HG03521 (cell line): ENCODE results near the gene WIPF3.
"Not testable (repeated sequence)": the region's sequence is repeated elsewhere in the genome, so short reads cannot be mapped to it uniquely, and the experiment has no call there.

Source experiments
- ATAC-seq: cut with Tn5 transposase; IDR thresholded peaks from one replicate; pipeline ENCODE4 v1.9.1; 2021; ENCODE audit warnings: mild to moderate bottlenecking, moderate library complexity; ENCODE audit not compliant: unreplicated experiment

Gene WIPF3

DNA sequence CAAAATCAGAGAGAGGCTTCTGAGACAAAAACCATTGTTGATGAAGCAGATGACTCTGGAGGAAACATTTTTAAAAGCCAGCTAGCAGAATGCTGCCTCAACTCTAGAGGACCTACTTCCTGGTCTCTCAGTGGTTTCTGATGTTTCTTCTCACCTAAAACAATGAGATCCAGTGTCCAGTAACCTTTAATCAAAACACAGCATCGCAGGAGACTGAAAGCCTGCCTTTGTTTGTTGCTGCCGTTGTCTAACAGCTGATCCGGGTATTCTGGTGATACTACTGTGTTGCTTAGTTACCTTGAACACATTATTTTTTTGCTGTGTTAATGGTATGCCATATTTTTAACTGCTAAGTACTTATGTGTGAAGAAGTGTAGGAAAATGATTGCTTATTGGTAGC, 70.9 kb downstream of the WIPF3 start:
- no peak for ATAC-seq

DNA sequence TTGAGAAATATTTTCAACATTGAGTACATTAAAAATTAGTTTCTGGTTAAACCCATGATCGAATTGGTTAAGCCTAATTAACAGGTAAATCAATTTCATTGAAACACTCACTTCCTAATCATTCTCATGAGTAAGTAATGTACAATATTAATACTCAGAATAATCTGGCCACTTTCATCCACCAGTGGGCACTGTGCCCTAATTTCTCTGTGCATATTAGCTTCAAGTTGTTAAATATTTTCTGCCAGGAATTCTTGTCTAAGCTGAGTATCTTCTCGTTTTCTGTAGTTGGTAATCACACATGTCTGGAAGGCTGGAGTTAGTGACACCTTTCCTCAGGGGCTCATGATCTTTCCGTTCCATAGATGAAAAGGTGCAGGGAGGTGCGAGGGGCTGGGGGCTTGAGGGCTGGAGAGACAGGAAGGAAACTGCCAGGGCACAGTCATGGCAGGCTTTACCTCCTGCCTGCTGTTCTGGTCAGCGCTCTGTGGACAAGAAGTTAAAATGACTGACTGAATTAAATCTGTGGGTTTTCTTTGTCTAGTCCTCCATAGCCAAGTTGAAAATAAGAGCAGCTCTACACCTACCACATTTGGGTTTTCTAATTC, 71.9 kb downstream of the WIPF3 start:
- no peak for ATAC-seq

DNA sequence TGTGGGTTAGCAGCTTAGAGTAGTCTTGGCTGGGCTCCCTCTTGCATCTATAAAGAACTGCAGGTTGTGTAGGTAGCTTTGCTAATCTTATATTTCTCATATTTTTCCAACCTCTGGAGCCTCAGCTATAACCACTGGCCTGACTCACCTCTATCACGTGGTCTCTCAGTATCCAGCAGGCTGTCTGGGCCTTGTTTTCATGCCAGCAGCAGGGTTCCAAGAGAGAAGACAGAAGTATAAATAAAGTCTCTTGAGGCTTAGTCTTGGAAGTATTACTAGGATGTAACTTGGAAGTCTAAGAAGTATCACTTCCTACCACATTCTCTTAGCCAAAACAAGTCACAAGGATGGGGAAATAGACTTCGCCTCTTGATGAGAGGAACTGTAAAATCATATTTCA, 73.3 kb downstream of the WIPF3 start:
- no peak for ATAC-seq

DNA sequence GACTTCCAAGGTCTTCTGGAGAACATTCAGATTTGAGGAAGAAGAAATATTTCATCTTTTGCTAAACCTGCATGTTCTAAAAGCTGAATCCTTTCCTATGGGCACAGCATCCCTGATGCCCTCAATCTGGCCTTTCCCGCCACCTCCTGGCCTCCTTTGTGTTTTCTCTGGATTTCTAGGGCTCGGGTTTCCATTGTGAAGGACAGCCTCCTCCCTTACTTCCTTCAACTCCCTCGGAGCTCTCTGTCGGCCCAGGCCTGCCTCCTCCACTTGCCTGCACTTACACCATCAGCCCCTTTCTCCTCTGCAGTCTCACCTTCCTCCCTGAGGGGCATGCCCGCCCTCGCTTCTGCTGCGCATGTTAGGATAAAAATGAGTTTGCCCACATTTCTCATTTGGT, 75.4 kb downstream of the WIPF3 start:
- no peak for ATAC-seq

DNA sequence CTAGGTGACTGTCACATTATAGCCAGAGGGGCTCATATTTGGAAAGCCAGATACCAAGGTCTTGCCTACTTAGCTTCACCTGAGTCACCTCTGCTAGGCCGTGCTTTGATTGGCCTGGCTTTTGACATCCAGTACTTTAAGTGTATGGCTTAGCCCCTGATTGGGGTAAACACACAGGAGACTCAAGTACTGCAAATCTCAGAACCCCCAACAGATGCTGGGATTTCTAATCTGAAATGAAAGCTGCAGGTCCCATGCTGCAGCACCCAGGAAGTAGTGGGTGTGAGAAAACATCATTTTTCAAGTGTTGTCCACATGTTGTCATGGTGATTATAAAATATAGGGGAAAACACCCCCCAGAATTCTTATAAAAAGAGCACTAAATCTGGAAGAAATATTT, 76.2 kb downstream of the WIPF3 start:
- no peak for ATAC-seq

DNA sequence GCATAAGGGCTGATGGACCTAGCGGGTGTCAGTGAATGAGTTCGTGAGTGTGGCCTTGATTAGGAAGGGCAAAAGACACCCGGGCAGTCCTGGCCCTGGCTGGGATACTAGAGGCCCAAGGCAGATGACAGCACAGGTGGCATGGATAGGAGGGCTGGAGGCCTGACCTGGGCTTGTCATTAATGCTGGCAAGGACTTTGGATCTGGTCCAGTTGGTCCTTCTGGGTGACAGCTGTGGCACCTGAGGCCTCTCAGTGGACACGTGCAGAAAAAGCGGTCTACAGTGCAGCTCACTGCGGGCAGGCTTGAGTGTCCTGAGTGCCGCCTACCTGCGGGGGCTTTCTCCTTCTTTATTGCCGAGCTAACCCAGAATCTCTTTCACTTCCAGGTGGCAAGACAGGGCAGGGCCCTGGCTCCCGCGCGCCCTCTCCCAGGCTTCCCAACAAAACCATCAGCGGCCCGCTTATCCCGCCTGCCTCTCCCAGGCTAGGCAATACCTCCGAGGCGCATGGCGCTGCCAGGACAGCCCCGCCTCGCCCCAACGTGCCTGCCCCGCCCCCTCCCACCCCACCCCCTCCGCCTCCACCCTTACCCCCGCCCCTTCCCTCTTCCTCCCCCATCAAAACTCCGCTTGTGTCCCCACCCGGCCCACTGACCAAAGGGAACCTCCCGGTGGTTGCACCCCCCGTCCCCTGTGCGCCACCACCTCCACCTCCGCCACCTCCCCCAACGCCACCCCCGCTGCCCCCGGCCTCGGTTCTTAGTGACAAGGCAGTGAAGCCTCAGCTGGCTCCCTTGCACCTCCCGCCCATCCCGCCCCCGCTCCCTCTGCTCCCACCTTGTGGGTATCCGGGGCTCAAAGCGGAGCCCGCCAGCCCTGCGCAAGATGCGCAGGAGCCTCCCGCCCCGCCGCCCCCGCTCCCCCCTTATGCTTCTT, 77.4 kb downstream of the WIPF3 start:
- ATAC-seq: no peak

DNA sequence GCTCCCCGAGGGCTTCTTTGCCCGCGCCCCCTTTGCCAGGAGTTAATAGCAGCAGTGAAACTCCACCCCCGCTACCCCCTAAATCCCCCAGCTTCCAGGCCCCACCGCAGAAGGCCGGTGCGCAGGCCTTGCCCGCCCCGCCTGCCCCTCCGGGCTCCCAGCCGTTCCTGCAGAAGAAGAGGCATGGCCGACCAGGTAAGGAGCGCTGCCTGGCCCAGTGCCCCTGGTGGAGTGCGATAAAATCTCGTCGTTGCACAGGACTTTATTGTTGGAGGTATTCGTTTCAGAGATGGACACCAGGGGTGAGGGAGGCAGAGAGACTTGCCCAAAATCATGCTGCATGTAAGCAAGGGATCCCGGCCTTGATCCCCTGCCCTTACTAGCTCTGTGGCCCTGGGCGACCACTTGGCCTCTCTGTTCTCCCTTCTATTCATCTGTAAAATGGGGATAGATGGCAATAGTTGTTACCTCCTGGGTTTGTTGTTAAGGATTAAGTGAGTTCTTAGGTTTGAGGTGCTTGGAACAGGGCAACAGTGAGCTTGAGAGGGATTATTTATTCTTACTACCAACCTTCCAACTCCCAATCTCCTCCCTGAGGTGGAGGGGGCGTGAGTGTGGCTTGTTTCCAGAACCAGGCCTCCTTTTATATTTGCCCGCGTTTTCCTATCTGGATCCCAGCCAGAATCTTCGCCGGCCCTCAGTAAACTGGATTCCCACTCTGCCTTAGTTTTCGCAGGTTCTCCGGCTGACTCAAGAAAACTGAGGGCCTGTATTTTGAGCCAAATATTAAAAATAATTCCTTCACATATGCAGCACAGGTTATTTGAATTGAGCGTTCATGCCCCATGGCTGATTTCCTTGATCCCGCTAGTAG, 78.3 kb downstream of the WIPF3 start:
- no peak for ATAC-seq

- no peak for ATAC-seq
Measured at GRCh38 chr7:29885626-29886025, 79.3 kb downstream of the WIPF3 start.

- no peak for ATAC-seq
Measured at GRCh38 chr7:29886827-29887226, 80.5 kb downstream of the WIPF3 start.

DNA sequence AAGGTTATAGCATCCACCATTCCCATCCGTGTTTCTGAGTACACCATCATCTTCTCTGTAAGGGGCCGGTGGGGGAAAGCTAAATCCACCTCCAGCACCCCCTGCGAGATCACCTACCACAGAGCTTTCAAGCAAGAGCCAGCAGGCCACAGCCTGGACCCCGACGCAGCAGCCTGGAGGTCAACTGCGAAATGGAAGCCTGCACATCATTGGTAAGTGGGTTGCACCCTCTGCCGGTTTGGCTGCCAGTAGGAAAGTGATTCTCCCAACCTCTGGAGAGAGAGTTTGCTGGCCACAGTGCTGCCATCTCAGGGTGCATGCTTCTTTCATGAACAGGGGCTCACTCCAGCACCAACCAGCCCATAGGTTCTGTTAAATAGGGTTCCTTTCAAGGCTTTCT, 81.7 kb downstream of the WIPF3 start:
- ATAC-seq: no peak

GRCh38 chr7:29889288-29889687, 83.0 kb downstream of the WIPF3 start:
- ATAC-seq: no peak

DNA sequence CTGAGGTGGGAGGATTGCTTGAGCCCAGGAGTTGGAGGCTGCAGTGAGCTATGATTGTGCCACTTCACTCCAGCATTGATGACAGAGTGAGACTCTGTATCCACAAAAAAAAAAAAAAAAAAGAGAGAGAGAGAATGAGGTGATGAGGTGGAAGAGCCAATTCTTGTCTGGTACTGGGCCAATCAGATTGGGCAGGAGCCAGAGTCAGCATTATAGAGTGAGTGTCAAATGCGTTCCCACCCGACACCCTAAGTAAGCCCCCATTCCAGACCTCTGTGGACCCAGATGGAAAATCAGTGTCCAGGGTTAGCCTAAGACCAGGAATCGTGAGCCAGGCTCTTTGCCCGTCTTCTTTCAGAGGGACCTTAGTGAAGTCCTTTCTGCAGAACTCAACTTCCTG, 83.9 kb downstream of the WIPF3 start:
- ATAC-seq: no peak

DNA sequence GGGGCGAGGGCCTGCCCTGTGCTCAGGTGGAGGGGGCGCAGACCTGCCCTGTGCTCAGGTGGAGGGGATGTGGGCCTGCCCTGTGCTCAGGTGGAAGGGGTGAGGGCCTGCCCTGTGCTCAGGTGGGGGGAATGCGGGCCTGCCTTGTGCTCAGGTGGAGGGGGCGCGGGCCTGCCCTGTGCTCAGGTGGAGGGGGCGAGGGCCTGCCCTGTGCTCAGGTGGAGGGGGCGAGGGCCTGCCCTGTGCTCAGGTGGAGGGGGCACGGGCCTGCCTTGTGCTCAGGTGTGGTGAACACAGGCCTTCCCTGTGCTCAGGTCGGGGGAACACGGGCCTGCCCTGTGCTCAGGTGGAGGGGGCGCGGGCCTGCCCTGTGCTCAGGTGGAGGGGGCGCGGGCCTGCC, 84.5 kb downstream of the WIPF3 start:
- not testable (repeated sequence) for ATAC-seq

GRCh38 chr7:29891766-29892165, 85.5 kb downstream of the WIPF3 start:
- ATAC-seq: no peak

- no peak for ATAC-seq
Measured at GRCh38 chr7:29892231-29892630, 85.9 kb downstream of the WIPF3 start.

DNA sequence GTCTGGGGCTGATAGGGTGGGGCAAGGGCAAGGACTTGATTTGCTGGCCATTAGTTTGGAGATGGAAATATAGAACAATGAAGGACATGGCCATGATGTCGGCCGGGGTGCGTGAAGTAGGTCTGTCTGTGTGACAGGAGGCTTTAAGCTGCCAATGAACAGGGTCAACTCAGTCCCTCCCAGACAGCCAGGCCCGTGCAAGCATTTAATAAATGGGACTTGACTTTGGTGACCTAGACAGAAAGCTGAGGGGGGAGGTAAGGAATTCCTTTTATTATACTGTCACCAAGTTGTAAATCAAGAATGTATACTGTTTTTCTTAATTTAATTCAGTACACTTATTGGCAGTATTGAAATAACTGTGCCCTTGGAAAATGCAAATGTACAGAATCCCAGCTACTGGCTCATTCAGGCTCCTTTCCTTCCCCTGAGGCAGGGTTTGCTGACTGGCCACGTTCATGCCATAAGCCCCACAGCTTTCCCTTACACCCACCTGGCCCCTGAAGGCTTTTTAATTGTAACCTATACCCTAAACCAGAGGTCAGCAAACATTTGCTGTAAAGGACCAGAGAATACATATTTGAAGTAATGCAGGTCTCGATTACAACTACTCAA, 87.2 kb downstream of the WIPF3 start:
- ATAC-seq: no peak

DNA sequence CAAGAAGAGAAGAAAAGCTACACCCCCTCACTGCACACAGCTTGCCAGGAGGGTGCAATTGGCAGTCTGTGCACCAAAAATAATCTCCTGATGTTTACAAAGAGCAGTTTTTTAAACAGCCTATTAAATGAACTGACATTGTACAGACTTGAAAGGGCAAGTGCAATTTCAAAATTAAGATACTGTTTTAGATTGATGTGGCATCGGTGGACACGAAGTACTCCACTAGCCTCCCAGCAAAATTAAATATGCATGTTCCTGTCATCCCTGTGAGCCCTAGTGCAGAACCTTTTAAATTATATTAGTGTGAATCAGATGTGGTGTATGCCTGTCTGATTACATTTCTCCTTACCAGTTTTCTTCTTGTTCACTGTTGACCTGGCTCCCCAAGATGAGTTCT, 87.9 kb downstream of the WIPF3 start:
- no peak for ATAC-seq

DNA sequence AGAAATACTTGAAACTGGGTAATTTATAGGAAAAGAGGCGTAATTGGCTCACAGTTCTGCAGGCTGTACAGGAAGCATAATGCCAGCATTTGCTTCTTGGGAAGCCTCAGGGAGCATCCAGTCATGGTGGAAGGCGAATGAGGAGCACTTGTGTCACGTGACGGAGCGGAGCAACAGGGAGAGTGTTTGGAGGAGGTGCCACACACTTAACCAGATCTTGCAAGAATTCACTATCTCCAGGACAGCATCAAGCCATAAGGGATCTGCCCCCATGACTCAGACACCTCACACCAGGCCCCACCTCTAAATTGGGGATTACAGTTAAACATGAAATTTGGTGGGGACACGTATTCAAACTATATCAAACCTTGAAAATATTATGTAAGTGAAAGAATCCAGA, 89.3 kb downstream of the WIPF3 start:
- no peak for ATAC-seq

DNA sequence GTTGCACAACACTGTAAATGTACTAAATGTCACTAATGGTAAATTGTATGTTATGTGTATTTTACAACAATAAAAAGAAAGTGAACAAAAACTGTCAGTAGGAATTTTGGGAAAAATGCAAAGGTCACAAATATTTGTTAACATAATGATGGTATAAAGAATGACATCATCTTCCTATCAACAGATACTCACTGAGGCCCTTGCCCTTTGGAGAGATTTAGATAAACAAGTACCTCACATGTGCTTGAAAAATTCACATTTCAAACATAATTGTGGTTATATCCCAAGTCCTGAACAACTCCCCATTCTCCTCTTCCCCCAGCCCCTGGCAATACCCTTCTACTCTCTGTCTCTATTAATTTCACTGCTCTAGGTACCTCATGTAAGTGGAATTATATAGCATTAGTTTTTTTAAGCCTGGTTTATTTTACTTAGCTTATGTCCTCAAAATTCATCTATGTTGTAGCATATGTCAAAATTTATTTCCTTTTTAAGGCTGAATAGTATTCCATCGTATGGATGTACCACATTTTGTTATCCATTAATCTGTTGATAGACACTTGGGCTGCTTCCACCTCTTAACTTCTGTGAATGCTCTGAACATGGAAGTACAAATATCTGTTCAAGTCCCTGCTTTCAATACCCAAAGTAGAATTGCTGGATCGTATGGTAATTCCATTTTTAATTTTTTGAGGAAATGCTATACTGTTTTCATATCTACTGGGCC, 90.5 kb downstream of the WIPF3 start:
- no peak for ATAC-seq

DNA sequence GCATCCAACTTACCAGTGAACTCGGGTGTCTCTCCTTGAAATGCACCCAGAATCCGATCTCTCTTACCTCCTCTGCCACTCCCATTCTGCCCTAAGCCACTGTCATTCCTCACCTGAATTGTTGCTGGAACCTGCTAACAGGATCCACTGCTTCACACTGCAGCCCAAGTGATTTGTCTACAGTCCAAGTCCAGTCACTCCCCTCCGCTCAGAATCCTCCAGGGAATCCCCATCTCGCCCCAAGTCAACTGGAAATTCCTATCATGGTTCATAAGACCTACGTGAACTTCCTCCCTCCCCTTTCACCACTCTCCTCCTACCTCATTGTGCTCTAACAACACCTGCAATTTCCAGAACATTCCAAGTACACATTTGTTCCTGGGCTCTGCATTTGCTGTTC, 92.0 kb downstream of the WIPF3 start:
- no peak for ATAC-seq
